Measurements from ENCODE around the gene INPP4B.

INPP4B gene

GRCh38 chr4:142354794-142355420 lies 491.2 kb downstream of the INPP4B start:
- no peak for DNase-seq
- Mint-ChIP-seq H3K27me3 (no peaks in the 10 kb centered on the region), H3K27ac (peak overlapping the region; percentile 89), H3K36me3 (ENCODE audit: low read depth) (peaks cover 48% of the 10 kb centered on the region), H3K4me1 (ENCODE audit: low read depth) (peaks cover 95% of the 10 kb centered on the region), H3K4me3 (peak overlapping the region; percentile 16), H3K9me3 (no peaks in the 10 kb centered on the region)

- Mint-ChIP-seq H3K36me3 (ENCODE audit: low read depth) (peaks cover 49% of the 10 kb centered on the region), H3K27ac (peak overlapping the region; percentile 89), H3K9me3 (no peaks in the 10 kb centered on the region)
Measured at GRCh38 chr4:142354041-142354440, 492.1 kb downstream of the INPP4B start.

GRCh38 chr4:142353149-142353738 lies 492.9 kb downstream of the INPP4B start:
- Mint-ChIP-seq H3K9me3 (no peaks in the 10 kb centered on the region), H3K4me3 (peak overlapping the region; percentile 44), H3K4me1 (ENCODE audit: low read depth) (peaks cover 96% of the 10 kb centered on the region), H3K27me3 (no peaks in the 10 kb centered on the region), H3K36me3 (ENCODE audit: low read depth) (peaks cover 47% of the 10 kb centered on the region), H3K27ac (peak overlapping the region; percentile 89)
- no peak for DNase-seq

More at GRCh38 chr4:142354041-142354440, 492.1 kb downstream of the INPP4B start:
- Mint-ChIP-seq H3K4me1 (ENCODE audit: low read depth) (peaks cover 96% of the 10 kb centered on the region), H3K4me3 (no peak overlapping the region), H3K27me3 (no peaks in the 10 kb centered on the region)
- no peak for DNase-seq

GRCh38 chr4:142352712-142353111 lies 493.4 kb downstream of the INPP4B start:
- Mint-ChIP-seq H3K9me3 (no peaks in the 10 kb centered on the region), H3K4me3 (peak overlapping the region; percentile 44), H3K4me1 (ENCODE audit: low read depth) (peaks cover 98% of the 10 kb centered on the region), H3K27me3 (no peaks in the 10 kb centered on the region), H3K36me3 (ENCODE audit: low read depth) (peaks cover 49% of the 10 kb centered on the region), H3K27ac (peak overlapping the region; percentile 89)
- DNase-seq: no peak

- Mint-ChIP-seq H3K4me1 (ENCODE audit: low read depth) (peaks cover 97% of the 10 kb centered on the region), H3K27me3 (no peaks in the 10 kb centered on the region), H3K27ac (peak overlapping the region; percentile 92), H3K9me3 (no peaks in the 10 kb centered on the region), H3K4me3 (peak overlapping the region; percentile 41), H3K36me3 (ENCODE audit: low read depth) (peaks cover 47% of the 10 kb centered on the region)
- no peak for DNase-seq
Measured at GRCh38 chr4:142351958-142352357, 494.1 kb downstream of the INPP4B start.

- no peak overlapping the region for H3K4me3 Mint-ChIP-seq
- peak overlapping the region; percentile 83 for H3K27ac Mint-ChIP-seq
- H3K27me3 Mint-ChIP-seq: no peaks in the 10 kb centered on the region
- H3K9me3 Mint-ChIP-seq: no peaks in the 10 kb centered on the region
- H3K36me3 Mint-ChIP-seq (ENCODE audit: low read depth): peaks cover 49% of the 10 kb centered on the region
- peaks cover 95% of the 10 kb centered on the region for H3K4me1 Mint-ChIP-seq (ENCODE audit: low read depth)
- DNase-seq: no peak
Measured at GRCh38 chr4:142350871-142351270, 495.2 kb downstream of the INPP4B start.

GRCh38 chr4:142348613-142349021 lies 497.5 kb downstream of the INPP4B start:
- DNase-seq: no peak
- no peak overlapping the region for H3K4me3 Mint-ChIP-seq
- peaks cover 90% of the 10 kb centered on the region for H3K4me1 Mint-ChIP-seq (ENCODE audit: low read depth)
- H3K36me3 Mint-ChIP-seq (ENCODE audit: low read depth): peaks cover 52% of the 10 kb centered on the region
- no peaks in the 10 kb centered on the region for H3K9me3 Mint-ChIP-seq
- no peaks in the 10 kb centered on the region for H3K27me3 Mint-ChIP-seq
- peak overlapping the region; percentile 74 for H3K27ac Mint-ChIP-seq

- Mint-ChIP-seq H3K27ac (peak overlapping the region; percentile 77), H3K9me3 (no peaks in the 10 kb centered on the region), H3K27me3 (no peaks in the 10 kb centered on the region), H3K4me3 (peak overlapping the region; percentile 34), H3K4me1 (ENCODE audit: low read depth) (peaks cover 88% of the 10 kb centered on the region), H3K36me3 (ENCODE audit: low read depth) (peaks cover 64% of the 10 kb centered on the region)
- no peak for DNase-seq
Measured at GRCh38 chr4:142347241-142347640, 498.9 kb downstream of the INPP4B start.

- DNase-seq: no peak
- H3K27ac Mint-ChIP-seq: peak overlapping the region; percentile 71
- H3K4me3 Mint-ChIP-seq: peak overlapping the region; percentile 3
- no peaks in the 10 kb centered on the region for H3K27me3 Mint-ChIP-seq
- peaks cover 84% of the 10 kb centered on the region for H3K4me1 Mint-ChIP-seq (ENCODE audit: low read depth)
- no peaks in the 10 kb centered on the region for H3K9me3 Mint-ChIP-seq
- H3K36me3 Mint-ChIP-seq (ENCODE audit: low read depth): peaks cover 67% of the 10 kb centered on the region
Measured at GRCh38 chr4:142345924-142346323, 500.2 kb downstream of the INPP4B start.

- Mint-ChIP-seq H3K27me3 (no peaks in the 10 kb centered on the region), H3K36me3 (ENCODE audit: low read depth) (peaks cover 70% of the 10 kb centered on the region), H3K4me3 (no peak overlapping the region), H3K4me1 (ENCODE audit: low read depth) (peaks cover 65% of the 10 kb centered on the region), H3K27ac (no peak overlapping the region), H3K9me3 (no peaks in the 10 kb centered on the region)
- DNase-seq: no peak
Measured at GRCh38 chr4:142341268-142341667, 504.8 kb downstream of the INPP4B start.

GRCh38 chr4:142339053-142339452 lies 507.0 kb downstream of the INPP4B start:
- Mint-ChIP-seq H3K9me3 (no peaks in the 10 kb centered on the region), H3K27me3 (no peaks in the 10 kb centered on the region), H3K4me1 (ENCODE audit: low read depth) (peaks cover 62% of the 10 kb centered on the region), H3K36me3 (ENCODE audit: low read depth) (peaks cover 71% of the 10 kb centered on the region), H3K4me3 (no peak overlapping the region), H3K27ac (peak overlapping the region; percentile 50)
- DNase-seq: no peak

- Mint-ChIP-seq H3K36me3 (ENCODE audit: low read depth) (peaks cover 65% of the 10 kb centered on the region), H3K27ac (peak overlapping the region; percentile 50), H3K4me1 (ENCODE audit: low read depth) (peaks cover 55% of the 10 kb centered on the region), H3K9me3 (peaks cover 2% of the 10 kb centered on the region), H3K4me3 (no peak overlapping the region), H3K27me3 (no peaks in the 10 kb centered on the region)
- no peak for DNase-seq
Measured at GRCh38 chr4:142336251-142336934, 509.7 kb downstream of the INPP4B start.

GRCh38 chr4:142334931-142335330 lies 511.2 kb downstream of the INPP4B start:
- H3K27me3 Mint-ChIP-seq: no peaks in the 10 kb centered on the region
- H3K9me3 Mint-ChIP-seq: peaks cover 2% of the 10 kb centered on the region
- H3K4me1 Mint-ChIP-seq (ENCODE audit: low read depth): peaks cover 62% of the 10 kb centered on the region
- H3K36me3 Mint-ChIP-seq (ENCODE audit: low read depth): peaks cover 79% of the 10 kb centered on the region
- no peak overlapping the region for H3K4me3 Mint-ChIP-seq
- peak overlapping the region; percentile 1 for H3K27ac Mint-ChIP-seq
- no peak for DNase-seq

- H3K36me3 Mint-ChIP-seq (ENCODE audit: low read depth): peaks cover 81% of the 10 kb centered on the region
- H3K4me1 Mint-ChIP-seq (ENCODE audit: low read depth): peaks cover 71% of the 10 kb centered on the region
- no peaks in the 10 kb centered on the region for H3K27me3 Mint-ChIP-seq
- DNase-seq: no peak
- H3K27ac Mint-ChIP-seq: no peak overlapping the region
- peaks cover 2% of the 10 kb centered on the region for H3K9me3 Mint-ChIP-seq
- no peak overlapping the region for H3K4me3 Mint-ChIP-seq
Measured at GRCh38 chr4:142331646-142332045, 514.5 kb downstream of the INPP4B start.

- Mint-ChIP-seq H3K9me3 (peaks cover 2% of the 10 kb centered on the region), H3K36me3 (ENCODE audit: low read depth) (peaks cover 80% of the 10 kb centered on the region), H3K4me3 (no peak overlapping the region), H3K4me1 (ENCODE audit: low read depth) (peaks cover 70% of the 10 kb centered on the region), H3K27me3 (no peaks in the 10 kb centered on the region), H3K27ac (no peak overlapping the region)
- no peak for DNase-seq
Measured at GRCh38 chr4:142331132-142331531, 515.0 kb downstream of the INPP4B start.

Measured in activated T-cell treated with anti-CD3 and anti-CD28 coated beads, Interleukin-2, amount 50 U/mL, for 24 hours (primary cell).